WTC11 (cell line): Measurements from ENCODE around the gene ACSF3.

Source experiments
- E2F5 ChIP-seq: sonication (generic); formaldehyde crosslinking; IDR thresholded peaks from 2 replicates; pipeline ENCODE4 v1.8.1; 2022; ENCODE audit warnings: mild to moderate bottlenecking, moderate library complexity, missing genetic modification reagents
- GABPB1 ChIP-seq: sonication (generic); formaldehyde crosslinking; IDR thresholded peaks from 2 replicates; pipeline ENCODE4 v1.8.1; 2023; ENCODE audit warnings: mild to moderate bottlenecking, missing genetic modification reagents
- IRF2 ChIP-seq: sonication (generic); formaldehyde crosslinking; IDR thresholded peaks from 2 replicates; pipeline ENCODE4 v1.8.0; 2022; ENCODE audit warnings: low read depth, missing genetic modification reagents, borderline replicate concordance
- NFYB ChIP-seq: sonication (generic); formaldehyde crosslinking; conservative IDR thresholded peaks from 2 replicates; pipeline ENCODE4 v1.8.0; 2022; ENCODE audit warnings: low read depth, missing genetic modification reagents
- SMAD3 ChIP-seq: sonication (generic); formaldehyde crosslinking; IDR thresholded peaks from 2 replicates; pipeline ENCODE4 v1.8.0; 2022; ENCODE audit warnings: missing genetic modification reagents, mild to moderate bottlenecking, borderline replicate concordance
- SP1 ChIP-seq: sonication (generic); formaldehyde crosslinking; conservative IDR thresholded peaks from 2 replicates; pipeline ENCODE4 v1.8.1; 2022; ENCODE audit warnings: missing genetic modification reagents
- ZNF121 ChIP-seq: sonication (generic); formaldehyde crosslinking; IDR thresholded peaks from 2 replicates; pipeline ENCODE4 v1.8.0; 2023; ENCODE audit warnings: missing genetic modification reagents
- TF ChIP-seq, protein P1 (sequence below): fragments of 250-450 bp; sonication (Bioruptor Pico); IDR thresholded peaks from 2 replicates; pipeline ENCODE4 v1.9.0; 2021; ENCODE audit warnings: mild to moderate bottlenecking, borderline replicate concordance
- TF ChIP-seq, protein P2 (sequence below): fragments of 200-600 bp; IDR thresholded peaks from 2 replicates; pipeline ENCODE4 v1.8.0; 2022; ENCODE audit warnings: antibody characterized with exemption
- TF ChIP-seq, protein P3 (sequence below): sonication (generic); formaldehyde crosslinking; IDR thresholded peaks from 2 replicates; pipeline ENCODE4 v1.8.1; 2023; ENCODE audit warnings: mild to moderate bottlenecking, missing genetic modification reagents, moderate library complexity

- TF ChIP-seq SMAD3 (CRISPR knock-in tag) (no peak), ZNF121 (CRISPR knock-in tag) (no peak), NFYB (CRISPR knock-in tag) (no peak), E2F5 (CRISPR knock-in tag) (no peak), IRF2 (CRISPR knock-in tag) (no peak), SP1 (CRISPR knock-in tag) (no peak), GABPB1 (no peak)
- TF ChIP-seq, protein P1, sequence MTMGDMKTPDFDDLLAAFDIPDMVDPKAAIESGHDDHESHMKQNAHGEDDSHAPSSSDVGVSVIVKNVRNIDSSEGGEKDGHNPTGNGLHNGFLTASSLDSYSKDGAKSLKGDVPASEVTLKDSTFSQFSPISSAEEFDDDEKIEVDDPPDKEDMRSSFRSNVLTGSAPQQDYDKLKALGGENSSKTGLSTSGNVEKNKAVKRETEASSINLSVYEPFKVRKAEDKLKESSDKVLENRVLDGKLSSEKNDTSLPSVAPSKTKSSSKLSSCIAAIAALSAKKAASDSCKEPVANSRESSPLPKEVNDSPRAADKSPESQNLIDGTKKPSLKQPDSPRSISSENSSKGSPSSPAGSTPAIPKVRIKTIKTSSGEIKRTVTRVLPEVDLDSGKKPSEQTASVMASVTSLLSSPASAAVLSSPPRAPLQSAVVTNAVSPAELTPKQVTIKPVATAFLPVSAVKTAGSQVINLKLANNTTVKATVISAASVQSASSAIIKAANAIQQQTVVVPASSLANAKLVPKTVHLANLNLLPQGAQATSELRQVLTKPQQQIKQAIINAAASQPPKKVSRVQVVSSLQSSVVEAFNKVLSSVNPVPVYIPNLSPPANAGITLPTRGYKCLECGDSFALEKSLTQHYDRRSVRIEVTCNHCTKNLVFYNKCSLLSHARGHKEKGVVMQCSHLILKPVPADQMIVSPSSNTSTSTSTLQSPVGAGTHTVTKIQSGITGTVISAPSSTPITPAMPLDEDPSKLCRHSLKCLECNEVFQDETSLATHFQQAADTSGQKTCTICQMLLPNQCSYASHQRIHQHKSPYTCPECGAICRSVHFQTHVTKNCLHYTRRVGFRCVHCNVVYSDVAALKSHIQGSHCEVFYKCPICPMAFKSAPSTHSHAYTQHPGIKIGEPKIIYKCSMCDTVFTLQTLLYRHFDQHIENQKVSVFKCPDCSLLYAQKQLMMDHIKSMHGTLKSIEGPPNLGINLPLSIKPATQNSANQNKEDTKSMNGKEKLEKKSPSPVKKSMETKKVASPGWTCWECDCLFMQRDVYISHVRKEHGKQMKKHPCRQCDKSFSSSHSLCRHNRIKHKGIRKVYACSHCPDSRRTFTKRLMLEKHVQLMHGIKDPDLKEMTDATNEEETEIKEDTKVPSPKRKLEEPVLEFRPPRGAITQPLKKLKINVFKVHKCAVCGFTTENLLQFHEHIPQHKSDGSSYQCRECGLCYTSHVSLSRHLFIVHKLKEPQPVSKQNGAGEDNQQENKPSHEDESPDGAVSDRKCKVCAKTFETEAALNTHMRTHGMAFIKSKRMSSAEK (CRISPR knock-in tag): no peak
- TF ChIP-seq, protein P2, sequence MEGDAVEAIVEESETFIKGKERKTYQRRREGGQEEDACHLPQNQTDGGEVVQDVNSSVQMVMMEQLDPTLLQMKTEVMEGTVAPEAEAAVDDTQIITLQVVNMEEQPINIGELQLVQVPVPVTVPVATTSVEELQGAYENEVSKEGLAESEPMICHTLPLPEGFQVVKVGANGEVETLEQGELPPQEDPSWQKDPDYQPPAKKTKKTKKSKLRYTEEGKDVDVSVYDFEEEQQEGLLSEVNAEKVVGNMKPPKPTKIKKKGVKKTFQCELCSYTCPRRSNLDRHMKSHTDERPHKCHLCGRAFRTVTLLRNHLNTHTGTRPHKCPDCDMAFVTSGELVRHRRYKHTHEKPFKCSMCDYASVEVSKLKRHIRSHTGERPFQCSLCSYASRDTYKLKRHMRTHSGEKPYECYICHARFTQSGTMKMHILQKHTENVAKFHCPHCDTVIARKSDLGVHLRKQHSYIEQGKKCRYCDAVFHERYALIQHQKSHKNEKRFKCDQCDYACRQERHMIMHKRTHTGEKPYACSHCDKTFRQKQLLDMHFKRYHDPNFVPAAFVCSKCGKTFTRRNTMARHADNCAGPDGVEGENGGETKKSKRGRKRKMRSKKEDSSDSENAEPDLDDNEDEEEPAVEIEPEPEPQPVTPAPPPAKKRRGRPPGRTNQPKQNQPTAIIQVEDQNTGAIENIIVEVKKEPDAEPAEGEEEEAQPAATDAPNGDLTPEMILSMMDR: no peak
- TF ChIP-seq, protein P3, sequence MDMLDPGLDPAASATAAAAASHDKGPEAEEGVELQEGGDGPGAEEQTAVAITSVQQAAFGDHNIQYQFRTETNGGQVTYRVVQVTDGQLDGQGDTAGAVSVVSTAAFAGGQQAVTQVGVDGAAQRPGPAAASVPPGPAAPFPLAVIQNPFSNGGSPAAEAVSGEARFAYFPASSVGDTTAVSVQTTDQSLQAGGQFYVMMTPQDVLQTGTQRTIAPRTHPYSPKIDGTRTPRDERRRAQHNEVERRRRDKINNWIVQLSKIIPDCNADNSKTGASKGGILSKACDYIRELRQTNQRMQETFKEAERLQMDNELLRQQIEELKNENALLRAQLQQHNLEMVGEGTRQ (CRISPR knock-in tag): no peak
Observed at GRCh38 chr16:89108416-89108815, 14.8 kb downstream of the ACSF3 start.
